H9 (cell line): ENCODE data around the gene UTP11. TPM values are rescaled to one million over a fixed set of nuclear protein-coding genes. Genes with fewer than 3 reads are reported as not detected.

ENCODE experiments used
- DNase-seq: peaks from one replicate; pipeline ENCODE4 v3.0.0-alpha.2; 2017
- H2AFZ ChIP-seq: one replicate; pipeline ENCODE4 v1.6.1; 2013; ENCODE audit warnings: mild to moderate bottlenecking, low read length, control low read depth, moderate library complexity
- H2AK5ac ChIP-seq: 2 replicates; pipeline ENCODE4 v1.6.1; 2013; ENCODE audit warnings: low read length, control low read depth, mixed read lengths; ENCODE audit not compliant: insufficient read length
- H2BK120ac ChIP-seq: one replicate; pipeline ENCODE4 v1.6.1; 2013; ENCODE audit warnings: low read depth, mild to moderate bottlenecking, low read length, control low read depth, inconsistent platforms; ENCODE audit not compliant: poor library complexity, severe bottlenecking
- H2BK12ac ChIP-seq: 2 replicates; pipeline ENCODE4 v1.6.1; 2013; ENCODE audit warnings: low read length, control low read depth, mixed read lengths, low read depth; ENCODE audit not compliant: insufficient read length
- H2BK15ac ChIP-seq: 2 replicates; pipeline ENCODE4 v1.6.1; 2013; ENCODE audit warnings: low read depth, low read length, control low read depth
- H2BK20ac ChIP-seq: one replicate; pipeline ENCODE4 v1.6.1; 2013; ENCODE audit warnings: low read depth, mild to moderate bottlenecking, low read length, control low read depth, inconsistent platforms; ENCODE audit not compliant: poor library complexity, severe bottlenecking
- H2BK5ac ChIP-seq: 2 replicates; pipeline ENCODE4 v1.6.1; 2013; ENCODE audit warnings: low read length, control low read depth, mixed read lengths; ENCODE audit not compliant: insufficient read length
- H3K14ac ChIP-seq: 2 replicates; pipeline ENCODE4 v1.6.1; 2013; ENCODE audit warnings: low read length, control low read depth; ENCODE audit not compliant: insufficient read depth
- H3K18ac ChIP-seq: 2 replicates; pipeline ENCODE4 v1.6.1; 2013; ENCODE audit warnings: low read depth, mild to moderate bottlenecking, mixed read lengths, low read length, control low read depth; ENCODE audit not compliant: insufficient read length
- H3K23ac ChIP-seq: 2 replicates; pipeline ENCODE4 v1.6.1; 2013; ENCODE audit warnings: low read length, control low read depth, mixed read lengths, low read depth; ENCODE audit not compliant: insufficient read length
- H3K23me2 ChIP-seq: 2 replicates; pipeline ENCODE4 v1.6.1; 2013; ENCODE audit warnings: low read depth, mild to moderate bottlenecking, mixed read lengths, low read length, control low read depth; ENCODE audit not compliant: insufficient read length, poor library complexity, severe bottlenecking
- H3K27ac ChIP-seq: 2 replicates; pipeline ENCODE4 v1.5.1; 2013; ENCODE audit warnings: low read length, control low read depth, mixed read lengths, low read depth; ENCODE audit not compliant: insufficient read length
- H3K27me3 ChIP-seq: 2 replicates; pipeline ENCODE4 v1.6.1; 2013; ENCODE audit warnings: low read length, control low read depth, inconsistent platforms; ENCODE audit not compliant: insufficient read depth
- H3K4ac ChIP-seq: 2 replicates; pipeline ENCODE4 v1.6.1; 2013; ENCODE audit warnings: low read depth, mild to moderate bottlenecking, control low read depth, inconsistent platforms, low read length, moderate library complexity
- H3K4me1 ChIP-seq: 2 replicates; pipeline ENCODE4 v1.6.1; 2013; ENCODE audit warnings: low read length, control low read depth, inconsistent platforms; ENCODE audit not compliant: insufficient read depth
- H3K4me2 ChIP-seq: 2 replicates; pipeline ENCODE4 v1.6.1; 2013; ENCODE audit warnings: low read length, control low read depth, mixed read lengths; ENCODE audit not compliant: insufficient read length, insufficient read depth
- H3K56ac ChIP-seq: 2 replicates; pipeline ENCODE4 v1.6.1; 2013; ENCODE audit warnings: low read depth, mild to moderate bottlenecking, mixed read lengths, low read length, control low read depth; ENCODE audit not compliant: insufficient read length
- H3K79me1 ChIP-seq: 2 replicates; pipeline ENCODE4 v1.6.1; 2013; ENCODE audit warnings: low read depth, mild to moderate bottlenecking, moderate library complexity, low read length, control low read depth, inconsistent platforms; ENCODE audit not compliant: insufficient read depth, poor library complexity, severe bottlenecking
- H3K79me2 ChIP-seq: 2 replicates; pipeline ENCODE4 v1.6.1; 2013; ENCODE audit warnings: low read length, control low read depth, inconsistent platforms; ENCODE audit not compliant: insufficient read depth
- H3K9ac ChIP-seq: 2 replicates; pipeline ENCODE4 v1.6.1; 2013; ENCODE audit warnings: low read length, control low read depth, mixed read lengths; ENCODE audit not compliant: insufficient read length; ENCODE audit errors: extremely low read depth
- H3K9me3 ChIP-seq: one replicate; pipeline ENCODE4 v1.6.1; 2013; ENCODE audit warnings: low read depth, low read length, inconsistent platforms; ENCODE audit not compliant: control insufficient read depth
- H3T11ph ChIP-seq: one replicate; pipeline ENCODE4 v1.6.1; 2013; ENCODE audit warnings: mild to moderate bottlenecking, low read length, control low read depth, inconsistent platforms
- H4K20me1 ChIP-seq: one replicate; pipeline ENCODE4 v1.6.1; 2013; ENCODE audit not compliant: control insufficient read depth, insufficient read length, insufficient read depth
- H4K5ac ChIP-seq: 2 replicates; pipeline ENCODE4 v1.6.1; 2013; ENCODE audit warnings: low read depth, mild to moderate bottlenecking, mixed read lengths, low read length, control low read depth; ENCODE audit not compliant: insufficient read length
- H4K8ac ChIP-seq: replicated peaks from 2 replicates; pipeline ENCODE4 v1.6.1; 2013; ENCODE audit warnings: low read length, control low read depth, mixed read lengths, low read depth; ENCODE audit not compliant: insufficient read length
- H4K91ac ChIP-seq: 2 replicates; pipeline ENCODE4 v1.6.1; 2013; ENCODE audit warnings: low read depth, mild to moderate bottlenecking, moderate library complexity, mixed read lengths, low read length, control low read depth; ENCODE audit not compliant: insufficient read length
- H3K27ac Mint-ChIP-seq, 3 experiments: 2 replicates in 2 of 3; 3 replicates in 1 of 3; pipeline ENCODE4 v1.8.0; 2020 to 2021; ENCODE audit warnings: mixed read lengths in 3 of 3, mild to moderate bottlenecking in 1 of 3, moderate library complexity in 1 of 3
- H3K27me3 Mint-ChIP-seq: 2 replicates; pipeline ENCODE4 v1.8.0; 2021; ENCODE audit warnings: low read depth, mild to moderate bottlenecking, moderate library complexity, mixed read lengths
- H3K36me3 Mint-ChIP-seq, 3 experiments: 2 replicates in 2 of 3; 3 replicates in 1 of 3; pipeline ENCODE4 v1.8.0; 2020 to 2021; ENCODE audit warnings: low read depth in 3 of 3, mixed read lengths in 3 of 3; ENCODE audit not compliant: insufficient read depth in 1 of 3
- H3K4me1 Mint-ChIP-seq, 2 experiments: 2 replicates each; pipeline ENCODE4 v1.8.0; 2020; ENCODE audit warnings: mixed read lengths in 2 of 2
- H3K4me3 Mint-ChIP-seq, 2 experiments: 2 replicates in 1 of 2; 3 replicates in 1 of 2; pipeline ENCODE4 v1.8.0; 2020 to 2021; ENCODE audit warnings: mild to moderate bottlenecking in 2 of 2, mixed read lengths in 2 of 2, moderate library complexity in 1 of 2
- H3K9me3 Mint-ChIP-seq, 2 experiments: 2 replicates in 1 of 2; 3 replicates in 1 of 2; pipeline ENCODE4 v1.8.0; 2020; ENCODE audit warnings: mild to moderate bottlenecking in 2 of 2, mixed read lengths in 2 of 2, moderate library complexity in 1 of 2
- WGBS: extraction: QIAGEN DNeasy Blood & Tissue Kit; methylation state at CpG from one replicate; pipeline ENCODE4 v1.1.7; 2013; ENCODE audit warnings: missing lambda C conversion rate, low lambda C conversion rate, mixed read lengths; ENCODE audit not compliant: insufficient read length; ENCODE audit errors: extremely low coverage; 5-methylcytosine and 5-hydroxymethylcytosine counted together
- total RNA-seq: library from RNA; stranded (reverse); gene quantifications from 2 replicates; pipeline ENCODE4 v1.2.1, GENCODE V29; 2021
- TF ChIP-seq, protein P1 (sequence below): fragments of 200-600 bp; sonication (generic); conservative IDR thresholded peaks from 3 replicates; pipeline ENCODE4 v1.8.0; 2021; ENCODE audit warnings: antibody characterized with exemption, mild to moderate bottlenecking

UTP11 gene
- total RNA-seq, 1 experiment from 2014 or later, result 63.1 TPM

DNA sequence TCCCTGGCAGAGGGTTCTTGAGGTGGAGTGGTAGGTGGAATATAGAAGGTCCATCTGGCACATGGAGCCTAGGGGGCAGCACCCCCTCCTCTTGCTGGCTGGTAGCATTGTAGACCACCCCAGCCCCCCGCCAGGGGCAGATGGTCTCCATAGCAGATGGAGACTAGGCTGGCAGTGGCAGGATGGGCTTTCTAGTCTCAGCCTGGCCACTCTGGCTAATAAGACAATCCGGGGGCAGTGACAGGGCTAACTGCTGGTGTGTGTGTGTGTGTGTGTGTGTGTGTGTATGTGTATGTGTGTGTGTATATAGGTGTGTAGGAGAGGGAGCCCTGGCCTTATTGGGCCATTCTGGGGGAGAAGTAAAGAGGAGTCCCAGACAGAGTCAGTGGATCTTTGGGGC lies 16.1 kb downstream of the UTP11 start:
- no peak overlapping the region for H3K4me2 ChIP-seq

More for the DNA sequence above, 16.1 kb downstream of the UTP11 start:
- Histone ChIP-seq H3K23me2 (no peaks in the 10 kb centered on the region), H3T11ph (no peak overlapping the region), H3K18ac (no peak overlapping the region), H3K9me3 (no peaks in the 10 kb centered on the region), H3K27me3 (no peaks in the 10 kb centered on the region), H3K79me1 (no peaks in the 10 kb centered on the region), H3K79me2 (no peaks in the 10 kb centered on the region), H3K56ac (no peak overlapping the region), H3K4ac (no peak overlapping the region), H4K91ac (no peak overlapping the region), H2BK120ac (no peak overlapping the region), H2BK5ac (no peak overlapping the region), H2BK12ac (no peak overlapping the region), H4K20me1 (no peaks in the 10 kb centered on the region), H2AK5ac (no peak overlapping the region), H2BK20ac (no peak overlapping the region), H3K4me1 (peaks cover 2% of the 10 kb centered on the region; the same call in 1 of the 2 replicates), H2BK15ac (no peak overlapping the region), H2AFZ (no peak overlapping the region), H4K8ac (no peak overlapping the region), H3K14ac (no peak overlapping the region), H3K9ac (no peak overlapping the region), H3K27ac (no peak overlapping the region), H4K5ac (no peak overlapping the region), H3K23ac (no peak overlapping the region)
- Mint-ChIP-seq H3K4me1 (peaks cover 35 to 49% of the 10 kb centered on the region in 2 experiments), H3K9me3 (no peaks in the 10 kb centered on the region), H3K27ac (peak overlapping the region in 2 of 3 experiments; percentile 18 to 66; a peak in 3 of 7 replicates), H3K36me3 (peaks cover 10 to 30% (median 18%) of the 10 kb centered on the region in 3 experiments; a peak in 6 of 7 replicates), H3K27me3 (no peaks in the 10 kb centered on the region; the same call in 1 of the 2 replicates), H3K4me3 (peak overlapping the region in 1 of 2 experiments; percentile 59; a peak in 2 of 5 replicates)
- TF ChIP-seq, protein P1, sequence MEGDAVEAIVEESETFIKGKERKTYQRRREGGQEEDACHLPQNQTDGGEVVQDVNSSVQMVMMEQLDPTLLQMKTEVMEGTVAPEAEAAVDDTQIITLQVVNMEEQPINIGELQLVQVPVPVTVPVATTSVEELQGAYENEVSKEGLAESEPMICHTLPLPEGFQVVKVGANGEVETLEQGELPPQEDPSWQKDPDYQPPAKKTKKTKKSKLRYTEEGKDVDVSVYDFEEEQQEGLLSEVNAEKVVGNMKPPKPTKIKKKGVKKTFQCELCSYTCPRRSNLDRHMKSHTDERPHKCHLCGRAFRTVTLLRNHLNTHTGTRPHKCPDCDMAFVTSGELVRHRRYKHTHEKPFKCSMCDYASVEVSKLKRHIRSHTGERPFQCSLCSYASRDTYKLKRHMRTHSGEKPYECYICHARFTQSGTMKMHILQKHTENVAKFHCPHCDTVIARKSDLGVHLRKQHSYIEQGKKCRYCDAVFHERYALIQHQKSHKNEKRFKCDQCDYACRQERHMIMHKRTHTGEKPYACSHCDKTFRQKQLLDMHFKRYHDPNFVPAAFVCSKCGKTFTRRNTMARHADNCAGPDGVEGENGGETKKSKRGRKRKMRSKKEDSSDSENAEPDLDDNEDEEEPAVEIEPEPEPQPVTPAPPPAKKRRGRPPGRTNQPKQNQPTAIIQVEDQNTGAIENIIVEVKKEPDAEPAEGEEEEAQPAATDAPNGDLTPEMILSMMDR, result peak; percentile 29; the same call in 2 of the 3 replicates
- DNase-seq, result peak; percentile 43
- no CpG with 5 or more reads among the region's 2 CpGs for WGBS
